ENCODE data around the gene HAGH. TPM values are rescaled to one million over a fixed set of nuclear protein-coding genes. Genes with fewer than 3 reads are reported as not detected.

The HAGH gene
- polyA plus RNA-seq, 2 of the 4 experiments (the other 2 are of a cell fraction): 34.9 to 66.4 TPM

GRCh38 chr16:1787056-1787321 is 39.6 kb downstream of the HAGH start:
- FAIRE-seq: no peak
- no peak for ATAC-seq
- WGBS (ENCODE audit: missing lambda C conversion rate): 83% methylated on average over 5 of the region's 6 CpGs

More at GRCh38 chr16:1787056-1787321, 39.6 kb downstream of the HAGH start:
- ChIA-PET CTCF (interaction anchor here (1.0 kb wide), 1 partner anchor 22 kb away, joined by 3 read pairs; no protein-coding TSS in a partner anchor), POLR2A (no interaction called here)
- Histone ChIP-seq H3K27ac (no peak overlapping the region), H3K4me1 (peaks cover 6% of the 10 kb centered on the region; the same call in 1 of the 3 replicates), H3K9me3 (no peaks in the 10 kb centered on the region), H3K4me3 (no peak overlapping the region), H3K4me2 (no peak overlapping the region)
- no peak for DNase-seq (ENCODE audit: low read depth in 1 of 2, low spot score in 1 of 2)
- TF ChIP-seq ATOH8 (CRISPR knock-in tag; IDR thresholded peaks at IDR 0.05; ENCODE audit: low read depth): no peak
- TF ChIP-seq EHMT2 (IDR thresholded peaks at IDR 0.05; ENCODE audit: low read depth): no peak
- no peak for TF ChIP-seq FOXS1 (CRISPR knock-in tag; IDR thresholded peaks at IDR 0.05)
- TF ChIP-seq E2F6 (IDR thresholded peaks at IDR 0.05; ENCODE audit: borderline replicate concordance, low read depth): no peak
- no peak for TF ChIP-seq HDAC2 (IDR thresholded peaks at IDR 0.05)
- no peak for TF ChIP-seq CTCF (IDR thresholded peaks at IDR 0.05)
- TF ChIP-seq PHF8 (IDR thresholded peaks at IDR 0.05; ENCODE audit: borderline replicate concordance, low read depth): no peak
- no peak for TF ChIP-seq HOXA7 (CRISPR knock-in tag; IDR thresholded peaks at IDR 0.05)
- TF ChIP-seq USF2 (IDR thresholded peaks at IDR 0.05): no peak
- TF ChIP-seq MAFK (IDR thresholded peaks at IDR 0.05; ENCODE audit: partially characterized antibody): no peak
- no peak for TF ChIP-seq TP53 (CRISPR knock-in tag; IDR thresholded peaks at IDR 0.05)
- no peak for TF ChIP-seq POLR2AphosphoS2 (conservative IDR thresholded peaks at IDR 0.05; ENCODE audit: low read length)
- TF ChIP-seq HOXB5 (CRISPR knock-in tag; IDR thresholded peaks at IDR 0.05): no peak
- no peak for TF ChIP-seq CEBPB (IDR thresholded peaks at IDR 0.05)
- TF ChIP-seq RNF2 (IDR thresholded peaks at IDR 0.05; ENCODE audit: borderline replicate concordance, low read depth): no peak
- TF ChIP-seq POLR2A (IDR thresholded peaks at IDR 0.05; ENCODE audit: low read length): no peak
- no peak for TF ChIP-seq HMGXB4 (CRISPR knock-in tag; IDR thresholded peaks at IDR 0.05; ENCODE audit: borderline replicate concordance)
- TF ChIP-seq REST (IDR thresholded peaks at IDR 0.05): no peak
- no peak for TF ChIP-seq TFCP2L1 (CRISPR knock-in tag; IDR thresholded peaks at IDR 0.05)
